Epithelial cell of prostate (primary cell): ENCODE results near the gene CERK.

Source experiments
- DNase-seq: peaks from one replicate; pipeline ENCODE4 v3.0.0-alpha.2; 2011; ENCODE audit warnings: low read depth, low spot score
- H3K27ac ChIP-seq: fragments of 450-650 bp; 2 replicates; pipeline ENCODE4 v1.5.1; 2017; ENCODE audit warnings: mild to moderate bottlenecking

CERK gene

GRCh38 chr22:46687048-46687444 lies 51.0 kb downstream of the CERK start:
- no peak for DNase-seq
- H3K27ac ChIP-seq: no peak overlapping the region

GRCh38 chr22:46686221-46687047 lies 51.6 kb downstream of the CERK start:
- no peak overlapping the region for H3K27ac ChIP-seq
- no peak for DNase-seq

GRCh38 chr22:46684706-46685105 lies 53.3 kb downstream of the CERK start:
- DNase-seq: no peak
- H3K27ac ChIP-seq: no peak overlapping the region

- DNase-seq: no peak
- H3K27ac ChIP-seq: no peak overlapping the region
Measured at GRCh38 chr22:46682011-46682731, 55.9 kb downstream of the CERK start.

- DNase-seq: no peak
- H3K27ac ChIP-seq: no peak overlapping the region
Measured at GRCh38 chr22:46681010-46681409, 57.0 kb downstream of the CERK start.

- no peak overlapping the region for H3K27ac ChIP-seq
- no peak for DNase-seq
Measured at GRCh38 chr22:46679706-46680269, 58.3 kb downstream of the CERK start.

GRCh38 chr22:46678785-46679700 lies 59.0 kb downstream of the CERK start:
- no peak overlapping the region for H3K27ac ChIP-seq
- no peak for DNase-seq

- no peak for DNase-seq
- H3K27ac ChIP-seq: no peak overlapping the region
Measured at GRCh38 chr22:46678003-46678657, 59.9 kb downstream of the CERK start.

GRCh38 chr22:46677323-46678002 lies 60.6 kb downstream of the CERK start:
- DNase-seq: no peak
- no peak overlapping the region for H3K27ac ChIP-seq

GRCh38 chr22:46676881-46677280 lies 61.2 kb downstream of the CERK start:
- H3K27ac ChIP-seq: no peak overlapping the region

GRCh38 chr22:46676479-46676878 lies 61.6 kb downstream of the CERK start:
- DNase-seq: no peak
- H3K27ac ChIP-seq: no peak overlapping the region

More at GRCh38 chr22:46676881-46677280, 61.2 kb downstream of the CERK start:
- DNase-seq: no peak

GRCh38 chr22:46675938-46676337 lies 62.1 kb downstream of the CERK start:
- no peak for DNase-seq
- no peak overlapping the region for H3K27ac ChIP-seq

GRCh38 chr22:46675479-46675878 lies 62.6 kb downstream of the CERK start:
- no peak for DNase-seq
- H3K27ac ChIP-seq: no peak overlapping the region

GRCh38 chr22:46674906-46675305 lies 63.1 kb downstream of the CERK start:
- H3K27ac ChIP-seq: no peak overlapping the region
- DNase-seq: no peak

- DNase-seq: no peak
- no peak overlapping the region for H3K27ac ChIP-seq
Measured at GRCh38 chr22:46674367-46674781, 63.7 kb downstream of the CERK start.

GRCh38 chr22:46673662-46674236 lies 64.3 kb downstream of the CERK start:
- no peak overlapping the region for H3K27ac ChIP-seq
- DNase-seq: no peak

- DNase-seq: no peak
- no peak overlapping the region for H3K27ac ChIP-seq
Measured at GRCh38 chr22:46673205-46673604, 64.8 kb downstream of the CERK start.

GRCh38 chr22:46672731-46673130 lies 65.3 kb downstream of the CERK start:
- no peak overlapping the region for H3K27ac ChIP-seq
- DNase-seq: no peak
